GM19193 (cell line): ENCODE results near the gene AHNAK2.

Experiments
- POLR2A ChIP-seq: IDR thresholded peaks from 4 replicates; pipeline ENCODE4 v1.6.1; 2011; ENCODE audit not compliant: insufficient read depth, insufficient read length; ENCODE audit errors: extremely low read depth

Gene AHNAK2

DNA sequence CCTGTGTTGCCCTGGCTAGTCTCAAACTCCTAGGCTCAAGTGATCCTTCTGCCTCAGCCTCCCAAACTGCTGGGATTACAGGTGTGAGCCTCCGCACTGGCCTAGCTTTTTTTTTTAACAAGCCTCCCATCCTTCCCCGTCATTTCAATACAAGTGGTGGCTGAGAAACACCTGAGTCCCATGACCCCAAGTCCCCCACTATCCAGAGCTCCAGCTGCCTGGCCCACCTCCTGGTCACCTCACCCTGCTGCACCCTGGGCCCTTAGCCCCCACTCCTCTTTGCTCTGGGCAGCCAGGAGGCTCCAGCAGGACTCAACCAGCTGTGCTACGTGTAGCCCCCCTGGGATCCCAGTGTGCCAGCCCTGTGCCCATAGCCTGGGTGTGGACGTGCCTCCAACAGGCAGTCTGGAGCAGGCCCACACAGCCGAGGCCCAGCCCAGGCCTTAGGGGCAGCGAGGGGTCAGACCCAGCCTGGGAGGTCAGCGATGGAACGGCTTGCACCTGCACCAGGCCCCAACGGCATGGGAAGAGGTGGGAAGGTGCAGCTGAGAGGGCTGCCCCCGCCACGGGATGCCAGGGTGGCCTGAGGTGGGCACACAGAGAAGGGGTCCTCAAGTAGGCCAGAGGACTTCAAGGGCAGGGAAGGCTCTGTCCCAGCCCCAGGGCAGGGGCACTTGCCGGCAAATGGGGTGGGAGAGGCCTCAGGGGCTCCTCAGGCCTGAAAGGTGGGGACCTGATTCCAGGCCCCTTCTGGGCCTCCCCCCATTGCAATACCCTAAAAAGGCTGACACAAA is 6.5 kb downstream of the AHNAK2 start:
- no peak for TF ChIP-seq POLR2A

GRCh38 chr14:104970231-104971068 is 7.7 kb downstream of the AHNAK2 start:
- no peak for TF ChIP-seq POLR2A

GRCh38 chr14:104969741-104970230 is 8.4 kb downstream of the AHNAK2 start:
- no peak for TF ChIP-seq POLR2A

DNA sequence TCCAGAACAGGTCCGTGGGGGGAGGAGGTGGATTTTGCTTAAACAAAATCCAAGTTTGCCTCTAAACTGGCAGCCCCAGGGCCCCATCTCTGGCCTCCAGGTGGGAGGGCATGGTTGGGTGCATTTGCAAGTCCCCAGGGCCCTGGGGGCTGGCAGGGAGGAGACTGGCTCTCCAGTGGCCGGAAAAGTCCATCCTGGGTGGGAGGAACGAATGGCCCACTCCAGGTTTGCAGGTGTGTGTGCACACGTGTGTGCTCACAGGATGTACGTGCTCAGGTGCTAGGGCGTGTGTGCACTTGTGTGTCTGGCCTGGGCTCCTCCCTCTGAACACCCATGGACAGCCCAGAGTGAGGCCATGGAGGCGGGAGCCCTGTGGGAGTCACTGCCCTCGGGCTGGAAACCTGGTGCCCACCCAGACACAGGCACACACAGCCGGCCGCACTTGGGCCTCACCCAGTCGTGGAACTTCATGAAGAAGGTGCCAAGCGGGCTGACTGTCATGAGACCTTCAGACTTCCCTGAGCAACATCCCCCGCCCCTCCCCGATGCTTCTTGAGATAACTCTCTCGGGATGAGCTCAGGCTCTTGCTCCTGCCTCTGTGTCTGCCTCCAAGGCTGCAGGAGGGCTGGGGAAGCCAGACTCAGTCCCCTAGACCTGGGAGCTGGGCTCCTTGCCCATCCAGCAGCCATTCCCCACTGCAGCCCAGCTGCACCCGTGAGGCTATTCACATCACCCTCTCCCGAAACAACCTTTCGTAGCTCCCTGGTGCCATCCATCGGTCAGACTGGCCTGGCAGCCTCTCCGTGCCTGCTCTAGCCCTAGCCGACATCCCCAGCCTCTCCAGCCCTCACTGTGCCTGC is 9.4 kb downstream of the AHNAK2 start:
- TF ChIP-seq POLR2A: no peak

DNA sequence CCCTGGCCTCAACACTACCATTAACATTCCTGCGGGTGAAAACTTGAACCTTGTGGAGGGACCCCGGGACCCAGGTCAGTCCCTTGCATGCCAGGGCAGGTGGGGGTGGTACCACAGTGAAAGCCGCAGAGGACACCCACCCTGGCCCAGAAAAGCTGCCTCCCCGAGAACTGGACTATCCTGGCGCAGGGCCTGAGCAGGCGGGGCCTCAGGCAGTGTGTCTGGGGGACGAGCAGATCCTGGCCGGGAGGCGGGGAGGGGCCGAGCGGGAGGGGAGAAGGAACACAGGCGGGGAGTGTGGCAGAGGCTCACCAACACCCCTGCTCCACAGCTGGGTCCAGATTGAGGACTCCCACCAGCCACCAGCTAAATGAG is 10.0 kb downstream of the AHNAK2 start:
- TF ChIP-seq POLR2A: no peak

GRCh38 chr14:104967386-104968152 is 10.6 kb downstream of the AHNAK2 start:
- TF ChIP-seq POLR2A: no peak

DNA sequence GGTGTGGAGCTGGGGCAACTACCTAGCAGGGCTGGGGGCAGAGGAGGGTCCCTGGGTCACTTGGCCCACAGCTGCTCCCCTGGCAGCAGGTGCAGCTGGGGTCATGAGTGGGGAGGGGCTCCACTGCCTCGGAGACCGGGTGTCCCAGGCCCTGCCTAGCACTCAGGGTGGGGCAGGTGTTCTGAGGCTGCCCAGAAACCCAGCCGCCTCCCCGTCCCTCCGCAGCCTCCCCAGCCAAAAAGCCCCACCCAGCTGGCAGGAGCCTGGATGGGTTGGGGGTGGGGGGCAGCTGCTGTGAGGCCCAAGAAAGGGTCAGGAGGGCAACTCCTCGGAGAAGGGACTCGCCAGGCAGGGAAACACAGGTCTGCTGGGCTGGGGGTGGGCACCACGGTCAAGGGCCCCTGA is 11.2 kb downstream of the AHNAK2 start:
- TF ChIP-seq POLR2A: no peak

GRCh38 chr14:104966261-104966865 is 11.8 kb downstream of the AHNAK2 start:
- TF ChIP-seq POLR2A: no peak

DNA sequence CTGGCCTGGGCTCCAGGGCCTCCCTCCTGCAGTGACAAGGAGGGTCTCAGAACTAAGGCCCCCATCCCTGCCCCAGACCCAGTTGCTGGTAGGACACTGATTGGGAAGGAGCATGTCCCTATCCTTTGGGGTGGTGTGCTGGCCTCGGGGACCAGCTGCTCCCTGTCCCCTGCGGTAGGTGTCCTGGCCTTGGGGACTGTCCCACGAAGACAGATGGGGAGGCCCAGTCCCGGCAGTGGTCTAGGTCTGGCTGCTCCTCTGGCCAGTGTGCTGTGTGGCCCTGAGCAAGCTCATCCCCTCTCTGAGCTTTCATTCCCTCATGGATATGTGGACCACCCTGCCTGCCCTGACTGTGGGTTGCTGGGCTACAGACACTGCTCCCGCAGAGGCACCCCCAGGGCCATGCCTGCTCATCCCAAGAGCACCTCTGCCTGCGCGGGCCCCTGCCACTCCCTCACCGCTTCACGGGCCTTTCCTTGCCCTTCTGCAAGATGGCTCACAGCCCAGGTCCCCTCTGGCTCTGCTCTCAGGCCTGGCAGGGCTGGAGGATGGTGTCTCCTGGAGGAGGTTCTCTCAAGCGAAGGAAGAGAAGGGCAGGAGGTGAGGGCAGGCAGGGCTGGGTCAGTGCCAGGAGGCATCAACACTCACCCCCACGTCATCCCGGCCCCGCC is 12.5 kb downstream of the AHNAK2 start:
- TF ChIP-seq POLR2A: no peak

- no peak for TF ChIP-seq POLR2A
Measured at GRCh38 chr14:104964546-104964945, 13.6 kb downstream of the AHNAK2 start.

DNA sequence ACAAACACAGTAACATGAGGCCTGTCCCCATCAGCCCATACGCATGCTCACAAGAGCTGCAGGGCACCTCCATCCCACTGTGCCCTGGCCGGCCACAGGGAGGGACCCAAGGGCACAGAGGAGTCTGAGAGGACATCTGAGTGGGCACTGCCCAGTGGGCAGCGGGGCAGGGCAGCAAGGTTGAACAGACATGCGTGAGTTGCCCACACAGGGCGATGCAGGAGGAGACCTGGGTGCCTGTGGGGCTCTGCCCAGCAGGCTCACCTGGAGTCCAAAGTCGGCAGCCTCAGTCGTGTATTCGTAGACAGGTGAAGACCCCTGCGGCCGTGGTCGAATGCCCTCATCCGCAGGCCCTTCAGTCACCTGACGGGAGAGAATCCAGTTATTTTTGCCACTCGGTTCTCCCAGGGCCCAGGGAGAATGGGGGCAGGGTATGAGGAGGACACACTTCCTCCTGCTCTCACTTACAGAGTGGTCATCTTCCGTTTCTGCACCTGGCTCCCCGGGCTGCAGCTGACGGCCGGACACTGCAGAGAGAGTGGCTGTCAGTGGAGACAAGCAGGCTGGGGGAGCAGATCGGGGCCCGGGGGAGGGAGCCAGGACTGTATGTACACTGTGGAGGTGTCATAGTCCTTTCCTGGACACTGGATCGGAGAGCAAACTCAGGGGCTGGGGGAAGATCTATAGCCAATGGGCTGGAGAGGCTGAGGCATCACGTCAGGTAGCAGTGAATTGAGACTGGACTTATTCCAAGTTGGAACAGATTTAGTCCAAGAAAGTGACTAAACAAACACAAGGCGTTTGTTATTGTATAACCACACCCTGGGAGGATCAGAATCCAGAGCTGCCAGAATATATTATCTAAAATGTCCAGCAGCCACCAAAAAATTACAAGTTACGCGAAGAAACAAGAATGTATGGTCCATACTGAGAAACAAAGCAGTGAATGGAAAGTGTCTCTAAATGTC is 20.7 kb downstream of the AHNAK2 start:
- no peak for TF ChIP-seq POLR2A

- no peak for TF ChIP-seq POLR2A
Measured at GRCh38 chr14:104956290-104956890, 21.8 kb downstream of the AHNAK2 start.
